CD4-positive, alpha-beta T cell treated with Interleukin-6 for 4 hours (primary cell): ENCODE data around the gene MAN1C1.
"Not testable (repeated sequence)": the region's sequence is repeated elsewhere in the genome, so short reads cannot be mapped to it uniquely, and the experiment has no call there.

Source experiments
- DNase-seq: peaks from one replicate; pipeline ENCODE4 v3.0.0-alpha.2; 2020; ENCODE audit warnings: mixed read lengths

The MAN1C1 gene

GRCh38 chr1:25636141-25636540 lies 19.6 kb downstream of the MAN1C1 start:
- DNase-seq, result not testable (repeated sequence)

- no peak for DNase-seq
Observed at GRCh38 chr1:25640646-25641328, 24.2 kb downstream of the MAN1C1 start.

- DNase-seq, result no peak
Observed at GRCh38 chr1:25641329-25641725, 24.7 kb downstream of the MAN1C1 start.

GRCh38 chr1:25641931-25642573 lies 25.5 kb downstream of the MAN1C1 start:
- peak; percentile 51 for DNase-seq

GRCh38 chr1:25642574-25643108 lies 26.1 kb downstream of the MAN1C1 start:
- peak; percentile 80 for DNase-seq

- no peak for DNase-seq
Observed at GRCh38 chr1:25643929-25644328, 27.3 kb downstream of the MAN1C1 start.

- no peak for DNase-seq
Observed at GRCh38 chr1:25644962-25645361, 28.4 kb downstream of the MAN1C1 start.

GRCh38 chr1:25645637-25646400 lies 29.2 kb downstream of the MAN1C1 start:
- DNase-seq, result no peak

- DNase-seq, result no peak
Observed at GRCh38 chr1:25647106-25647505, 30.5 kb downstream of the MAN1C1 start.

- no peak for DNase-seq
Observed at GRCh38 chr1:25647863-25648262, 31.3 kb downstream of the MAN1C1 start.

- DNase-seq, result no peak
Observed at GRCh38 chr1:25648681-25649440, 32.3 kb downstream of the MAN1C1 start.

GRCh38 chr1:25649505-25650288 lies 33.1 kb downstream of the MAN1C1 start:
- DNase-seq, result no peak

- no peak for DNase-seq
Observed at GRCh38 chr1:25650289-25650576, 33.6 kb downstream of the MAN1C1 start.

- DNase-seq, result no peak
Observed at GRCh38 chr1:25651036-25651640, 34.5 kb downstream of the MAN1C1 start.

GRCh38 chr1:25651824-25652741 lies 35.5 kb downstream of the MAN1C1 start:
- no peak for DNase-seq

GRCh38 chr1:25653558-25653957 lies 37.0 kb downstream of the MAN1C1 start:
- DNase-seq, result no peak

GRCh38 chr1:25654109-25654660 lies 37.6 kb downstream of the MAN1C1 start:
- no peak for DNase-seq

- DNase-seq, result peak; percentile 60
Observed at GRCh38 chr1:25657121-25657882, 40.7 kb downstream of the MAN1C1 start.
